Fibroblast of pulmonary artery (primary cell): ENCODE measurements around the gene ZNF622.

Experiments used
- DNase-seq: peaks from one replicate; pipeline ENCODE4 v3.0.0-alpha.2; 2010; ENCODE audit warnings: low read depth
- H3K4me3 ChIP-seq: replicated peaks from 2 replicates; pipeline ENCODE4 v1.5.1; 2011; ENCODE audit warnings: low read depth, mild to moderate bottlenecking, control low read depth, low read length, moderate library complexity
- TF ChIP-seq, protein P1 (sequence below): IDR thresholded peaks from 2 replicates; pipeline ENCODE4 v1.5.1; 2011; ENCODE audit warnings: mild to moderate bottlenecking, control low read depth, low read length, inconsistent platforms; ENCODE audit errors: missing control alignments

ZNF622 gene

DNA sequence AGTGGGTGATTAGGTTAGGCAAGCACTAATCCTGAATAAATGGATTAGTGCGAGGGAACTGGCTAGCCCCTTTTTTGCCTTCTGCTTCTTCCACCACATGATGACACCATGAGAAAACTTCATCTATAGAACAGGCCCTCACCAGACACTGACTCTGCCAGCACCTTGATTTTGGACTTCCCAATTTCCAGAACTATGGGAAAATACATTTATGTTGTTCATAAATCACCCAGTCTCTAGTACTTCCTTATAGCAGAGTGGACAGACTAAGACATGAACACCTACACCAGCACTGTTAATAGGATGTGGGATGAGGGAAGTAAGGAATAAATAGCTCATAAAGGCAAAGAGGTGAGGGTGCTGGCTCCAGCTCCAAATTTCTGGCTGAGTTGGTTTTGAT, 1.4 kb downstream of the ZNF622 start:
- H3K4me3 ChIP-seq: peak overlapping the region; percentile 88
- no peak for DNase-seq
- TF ChIP-seq, protein P1, sequence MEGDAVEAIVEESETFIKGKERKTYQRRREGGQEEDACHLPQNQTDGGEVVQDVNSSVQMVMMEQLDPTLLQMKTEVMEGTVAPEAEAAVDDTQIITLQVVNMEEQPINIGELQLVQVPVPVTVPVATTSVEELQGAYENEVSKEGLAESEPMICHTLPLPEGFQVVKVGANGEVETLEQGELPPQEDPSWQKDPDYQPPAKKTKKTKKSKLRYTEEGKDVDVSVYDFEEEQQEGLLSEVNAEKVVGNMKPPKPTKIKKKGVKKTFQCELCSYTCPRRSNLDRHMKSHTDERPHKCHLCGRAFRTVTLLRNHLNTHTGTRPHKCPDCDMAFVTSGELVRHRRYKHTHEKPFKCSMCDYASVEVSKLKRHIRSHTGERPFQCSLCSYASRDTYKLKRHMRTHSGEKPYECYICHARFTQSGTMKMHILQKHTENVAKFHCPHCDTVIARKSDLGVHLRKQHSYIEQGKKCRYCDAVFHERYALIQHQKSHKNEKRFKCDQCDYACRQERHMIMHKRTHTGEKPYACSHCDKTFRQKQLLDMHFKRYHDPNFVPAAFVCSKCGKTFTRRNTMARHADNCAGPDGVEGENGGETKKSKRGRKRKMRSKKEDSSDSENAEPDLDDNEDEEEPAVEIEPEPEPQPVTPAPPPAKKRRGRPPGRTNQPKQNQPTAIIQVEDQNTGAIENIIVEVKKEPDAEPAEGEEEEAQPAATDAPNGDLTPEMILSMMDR: no peak

DNA sequence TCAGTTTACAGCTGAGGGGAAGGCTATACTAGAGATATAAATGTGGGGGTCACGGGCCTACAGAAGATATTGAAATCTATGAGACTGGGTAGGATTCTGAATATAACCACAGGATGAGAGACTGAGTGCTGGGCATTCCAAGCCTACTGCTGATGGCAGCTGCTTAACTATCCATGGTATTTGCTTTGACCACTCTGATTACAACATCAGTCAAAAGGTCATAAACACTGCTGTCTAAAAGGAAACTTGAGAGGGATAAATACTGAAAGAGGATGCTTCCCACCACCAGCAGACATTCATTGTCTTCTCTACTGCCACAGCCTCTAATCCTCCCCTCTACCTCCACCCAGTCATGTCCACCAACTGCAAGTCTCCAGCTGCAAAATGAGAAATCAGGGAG, 3.8 kb downstream of the ZNF622 start:
- DNase-seq: peak; percentile 82
- TF ChIP-seq, protein P1: no peak
- no peak overlapping the region for H3K4me3 ChIP-seq

DNA sequence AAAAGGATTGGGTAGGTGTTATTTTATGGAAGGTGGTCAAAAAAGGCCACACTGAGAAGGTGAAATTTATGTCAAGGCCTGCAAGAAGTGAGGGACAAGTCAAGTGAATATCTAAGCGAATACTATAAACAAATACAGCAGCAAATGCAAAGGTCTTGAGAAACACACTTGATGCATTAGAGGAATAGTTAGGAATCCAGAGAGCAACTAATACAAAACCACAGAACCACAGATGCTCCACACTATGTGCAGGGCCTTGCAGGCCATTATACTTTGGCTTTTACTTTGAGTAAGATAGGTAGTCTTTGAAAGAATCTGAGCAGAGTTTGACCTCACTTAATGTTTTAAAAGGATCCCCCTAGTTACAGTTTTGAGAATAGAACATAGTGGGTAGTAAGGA, 4.6 kb downstream of the ZNF622 start:
- DNase-seq: no peak
- H3K4me3 ChIP-seq: no peak overlapping the region
- TF ChIP-seq, protein P1: no peak

DNA sequence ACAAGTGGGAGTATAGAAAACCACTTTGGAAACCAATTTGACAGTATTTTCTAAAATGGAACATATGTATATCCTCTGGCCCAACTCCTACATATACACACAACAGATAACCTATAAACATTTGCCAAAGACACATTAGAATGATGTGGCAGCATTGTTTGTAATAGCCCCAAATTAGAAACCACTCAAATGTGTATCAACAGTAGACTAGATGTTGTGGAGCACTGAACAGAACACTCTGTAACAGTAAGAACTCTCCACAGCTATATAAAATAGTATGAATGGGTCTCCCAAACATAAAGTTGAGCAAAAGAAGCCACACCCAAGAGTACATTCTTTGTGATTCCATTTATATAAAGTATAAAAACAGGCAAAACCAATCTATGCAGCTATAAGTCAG, 6.1 kb downstream of the ZNF622 start:
- no peak overlapping the region for H3K4me3 ChIP-seq
- no peak for DNase-seq
- TF ChIP-seq, protein P1: no peak

DNA sequence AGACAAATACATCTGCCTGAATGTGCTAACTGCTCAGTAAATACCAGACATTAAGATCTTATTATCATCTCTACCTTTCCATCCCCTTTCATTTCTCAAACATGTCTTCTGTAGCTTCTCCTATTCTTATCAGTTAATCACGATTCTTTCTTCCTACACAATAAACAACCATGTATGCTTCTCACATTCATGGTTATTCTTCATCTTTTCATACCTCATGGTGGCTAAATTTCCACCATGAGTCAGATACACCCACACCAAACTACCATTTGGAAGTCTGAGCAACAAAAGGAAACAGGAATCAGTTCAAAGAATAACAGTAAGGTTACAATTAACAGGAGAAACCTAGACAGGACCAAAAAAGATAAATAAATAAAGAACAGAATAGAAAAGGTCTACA, 7.7 kb downstream of the ZNF622 start:
- no peak for DNase-seq
- TF ChIP-seq, protein P1: no peak
- no peak overlapping the region for H3K4me3 ChIP-seq

DNA sequence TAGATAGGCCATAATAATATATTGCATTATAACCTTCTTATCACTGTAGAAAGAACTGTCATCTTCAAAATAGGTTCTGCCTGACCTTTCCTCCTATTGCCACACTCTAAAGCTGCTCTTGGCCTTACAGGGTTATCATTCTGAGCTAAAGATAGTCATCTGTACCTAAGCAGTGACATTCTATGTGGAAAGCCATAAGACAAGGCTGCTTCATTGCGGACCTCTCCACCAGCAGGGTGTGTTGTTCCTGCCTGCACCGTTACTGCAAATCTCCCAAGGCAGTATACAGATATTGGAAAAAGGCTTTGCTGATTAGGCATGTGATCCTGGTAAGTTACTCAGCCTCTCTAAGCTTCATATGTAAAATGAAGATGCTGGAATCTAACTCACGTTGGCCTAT, 8.1 kb downstream of the ZNF622 start:
- H3K4me3 ChIP-seq: no peak overlapping the region
- no peak for DNase-seq
- TF ChIP-seq, protein P1: peak; percentile 11

DNA sequence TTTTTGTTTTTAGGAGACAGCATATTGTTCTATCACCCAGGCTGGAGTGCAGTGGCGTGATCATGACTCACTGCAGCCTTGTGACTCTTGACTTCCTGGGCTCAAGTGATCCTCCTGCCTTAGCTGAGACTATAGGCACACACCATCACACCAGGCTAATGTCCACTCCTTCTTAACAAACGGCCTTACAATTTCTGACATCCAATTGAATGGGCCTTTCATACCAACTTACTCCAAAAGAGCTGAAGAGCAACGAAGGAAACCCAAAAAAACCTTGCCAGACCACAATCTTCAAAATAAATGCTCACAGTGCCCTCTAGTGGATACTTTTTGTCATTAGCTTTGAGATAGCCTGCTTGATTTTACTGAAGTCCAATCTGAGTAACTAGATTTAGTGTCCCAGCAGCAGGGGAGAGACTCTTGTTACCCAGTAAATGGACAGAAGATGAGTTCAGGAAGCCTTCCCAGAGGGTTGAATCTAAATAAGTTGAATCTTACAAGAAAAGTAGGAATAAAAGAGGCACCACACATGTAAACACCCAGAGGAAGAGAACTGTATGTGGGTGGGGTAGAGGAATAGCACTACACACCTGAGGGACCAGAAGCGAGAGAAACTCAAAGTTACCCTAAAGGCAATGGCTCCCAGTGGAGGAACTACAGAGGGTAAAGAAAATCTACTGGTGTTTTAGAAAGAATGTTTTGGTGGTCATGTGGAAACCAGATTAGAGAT, 9.3 kb downstream of the ZNF622 start:
- DNase-seq: peak; percentile 90
- no peak overlapping the region for H3K4me3 ChIP-seq
- TF ChIP-seq, protein P1: peak; percentile 65
